ENCODE measurements around the gene ADGRF5.

Gene ADGRF5

GRCh38 chr6:46932526-46933319, 11.0 kb upstream of the ADGRF5 start:
- DNase-seq: no peak

- no peak for DNase-seq
Observed at GRCh38 chr6:46931416-46931815, 9.7 kb upstream of the ADGRF5 start.

- no peak for DNase-seq
Observed at GRCh38 chr6:46930331-46930730, 8.6 kb upstream of the ADGRF5 start.

GRCh38 chr6:46927066-46927465, 5.3 kb upstream of the ADGRF5 start:
- no peak for DNase-seq

GRCh38 chr6:46926481-46926880, 4.7 kb upstream of the ADGRF5 start:
- no peak for DNase-seq

GRCh38 chr6:46925563-46926253, 4.0 kb upstream of the ADGRF5 start:
- no peak for DNase-seq

GRCh38 chr6:46923476-46923875, 1.7 kb upstream of the ADGRF5 start:
- DNase-seq: no peak

GRCh38 chr6:46921059-46921458, 679 bp downstream of the ADGRF5 start:
- no peak for DNase-seq

GRCh38 chr6:46918806-46919205, 2.9 kb downstream of the ADGRF5 start:
- no peak for DNase-seq

- no peak for DNase-seq
Observed at GRCh38 chr6:46917002-46917545, 4.7 kb downstream of the ADGRF5 start.

GRCh38 chr6:46915866-46916265, 5.9 kb downstream of the ADGRF5 start:
- DNase-seq: no peak

GRCh38 chr6:46915380-46915779, 6.4 kb downstream of the ADGRF5 start:
- no peak for DNase-seq

GRCh38 chr6:46914279-46914810, 7.4 kb downstream of the ADGRF5 start:
- no peak for DNase-seq

GRCh38 chr6:46909371-46909770, 12.4 kb downstream of the ADGRF5 start:
- no peak for DNase-seq

GRCh38 chr6:46906776-46907175, 15.0 kb downstream of the ADGRF5 start:
- DNase-seq: no peak

GRCh38 chr6:46904117-46904516, 17.6 kb downstream of the ADGRF5 start:
- DNase-seq: no peak

- no peak for DNase-seq
Observed at GRCh38 chr6:46903175-46903574, 18.6 kb downstream of the ADGRF5 start.

- no peak for DNase-seq
Observed at GRCh38 chr6:46901882-46902314, 19.8 kb downstream of the ADGRF5 start.

GRCh38 chr6:46900266-46900665, 21.5 kb downstream of the ADGRF5 start:
- DNase-seq: no peak

GRCh38 chr6:46899659-46900058, 22.1 kb downstream of the ADGRF5 start:
- no peak for DNase-seq

- no peak for DNase-seq
Observed at GRCh38 chr6:46898006-46898405, 23.7 kb downstream of the ADGRF5 start.

- no peak for DNase-seq
Observed at GRCh38 chr6:46896871-46897270, 24.9 kb downstream of the ADGRF5 start.

GRCh38 chr6:46895930-46896329, 25.8 kb downstream of the ADGRF5 start:
- no peak for DNase-seq

GRCh38 chr6:46894433-46894832, 27.3 kb downstream of the ADGRF5 start:
- no peak for DNase-seq

All from activated CD8-positive, alpha-beta memory T cell treated with anti-CD3 and anti-CD28 coated beads for 24 hours (primary cell).